ENCODE measurements around the gene OS9.

DNA sequence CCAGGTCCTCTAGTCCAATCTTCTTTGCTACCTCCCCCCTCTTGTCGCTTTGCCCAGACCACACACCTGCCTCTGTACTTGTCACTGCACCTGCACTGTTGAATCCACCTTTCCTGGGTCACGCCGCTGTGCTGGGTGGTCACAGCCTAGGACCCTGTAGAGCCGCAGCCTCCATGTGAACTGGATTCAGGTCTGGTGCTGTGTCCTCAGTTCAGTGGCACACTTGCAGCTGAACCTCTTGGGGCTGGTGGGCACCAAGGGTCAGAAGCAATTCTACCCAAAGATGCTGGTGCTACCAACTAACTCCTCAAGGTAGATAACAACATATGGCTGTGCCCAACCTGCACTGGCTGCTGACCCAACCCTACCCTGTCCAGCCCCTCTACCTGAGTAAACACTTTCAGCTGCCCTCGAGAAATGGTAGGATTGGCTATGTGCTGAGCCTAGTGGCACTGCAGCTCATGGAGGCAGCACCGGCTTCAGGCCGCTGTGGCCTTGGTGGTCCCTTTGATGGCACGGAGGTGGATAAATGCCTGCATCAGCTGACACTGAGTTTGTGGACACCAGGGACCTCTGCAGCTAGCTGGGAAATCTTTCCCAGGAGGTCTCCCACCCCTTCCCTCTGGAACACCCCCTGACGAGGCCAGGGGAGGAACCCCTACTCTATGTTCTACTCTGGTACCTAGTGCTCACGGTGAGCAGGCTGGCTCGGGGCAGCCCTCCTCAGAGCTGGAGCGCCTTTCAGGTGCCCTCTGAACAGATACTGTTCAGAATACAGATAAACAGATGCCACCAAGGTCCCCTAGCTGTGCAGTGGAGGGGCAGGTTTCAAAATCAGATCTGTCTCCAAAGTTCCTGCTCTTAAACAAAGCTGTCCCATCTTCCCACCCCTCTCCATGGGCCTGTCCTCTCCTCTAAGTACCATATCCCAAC, 30.3 kb downstream of the OS9 start:
- TF ChIP-seq, protein P1, sequence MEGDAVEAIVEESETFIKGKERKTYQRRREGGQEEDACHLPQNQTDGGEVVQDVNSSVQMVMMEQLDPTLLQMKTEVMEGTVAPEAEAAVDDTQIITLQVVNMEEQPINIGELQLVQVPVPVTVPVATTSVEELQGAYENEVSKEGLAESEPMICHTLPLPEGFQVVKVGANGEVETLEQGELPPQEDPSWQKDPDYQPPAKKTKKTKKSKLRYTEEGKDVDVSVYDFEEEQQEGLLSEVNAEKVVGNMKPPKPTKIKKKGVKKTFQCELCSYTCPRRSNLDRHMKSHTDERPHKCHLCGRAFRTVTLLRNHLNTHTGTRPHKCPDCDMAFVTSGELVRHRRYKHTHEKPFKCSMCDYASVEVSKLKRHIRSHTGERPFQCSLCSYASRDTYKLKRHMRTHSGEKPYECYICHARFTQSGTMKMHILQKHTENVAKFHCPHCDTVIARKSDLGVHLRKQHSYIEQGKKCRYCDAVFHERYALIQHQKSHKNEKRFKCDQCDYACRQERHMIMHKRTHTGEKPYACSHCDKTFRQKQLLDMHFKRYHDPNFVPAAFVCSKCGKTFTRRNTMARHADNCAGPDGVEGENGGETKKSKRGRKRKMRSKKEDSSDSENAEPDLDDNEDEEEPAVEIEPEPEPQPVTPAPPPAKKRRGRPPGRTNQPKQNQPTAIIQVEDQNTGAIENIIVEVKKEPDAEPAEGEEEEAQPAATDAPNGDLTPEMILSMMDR (IDR thresholded peaks at IDR 0.05), result no peak
- TF ChIP-seq EP300 (IDR thresholded peaks at IDR 0.05), result no peak
- no peak for TF ChIP-seq POLR2A (IDR thresholded peaks at IDR 0.05)
